ENCODE measurements around the gene ZP3. TPM values are rescaled to one million over a fixed set of nuclear protein-coding genes. Genes with fewer than 3 reads are reported as not detected.

The ZP3 gene
- polyA plus RNA-seq, 1 donor (not counting 4 experiments of a cell fraction or from before 2014, with no cell fraction given), result 6.9 TPM

- H2AFZ ChIP-seq (ENCODE audit: control insufficient read depth, low read length), result no peak overlapping the region
- H3K36me3 ChIP-seq (ENCODE audit: control insufficient read depth in 2 of 2, extremely low read depth in 1 of 2, insufficient read depth in 2 of 2, low read length in 2 of 2), result no peaks in the 10 kb centered on the region
- no peaks in the 10 kb centered on the region for H3K79me2 ChIP-seq (ENCODE audit: control insufficient read depth, insufficient read depth, low read length)
- FAIRE-seq (no peak), DNase-seq (ENCODE audit: low read depth, low spot score) (no peak)
- H3K27ac ChIP-seq (ENCODE audit: control insufficient read depth, insufficient read depth, low read length), result no peak overlapping the region
- peaks cover 9% of the 10 kb centered on the region for H3K4me1 ChIP-seq (ENCODE audit: control insufficient read depth, extremely low read depth, insufficient read depth, low read length)
- no peaks in the 10 kb centered on the region for H3K9me3 ChIP-seq (ENCODE audit: control insufficient read depth, low read depth, low read length)
- H3K27me3 ChIP-seq (ENCODE audit: control insufficient read depth, extremely low read depth, insufficient read depth, low read length), result no peaks in the 10 kb centered on the region
- no peaks in the 10 kb centered on the region for H3K9me1 ChIP-seq (ENCODE audit: control insufficient read depth, extremely low read depth, insufficient read depth, low read length)
- dilution Hi-C loops (cut with MboI; ENCODE audit: extremely low pct_ligation_motif_present, low sequenced_read_pairs), result no loop called here
- H4K20me1 ChIP-seq (ENCODE audit: control insufficient read depth, extremely low read depth, insufficient read depth, low read length), result no peaks in the 10 kb centered on the region
- H3K4me2 ChIP-seq (ENCODE audit: control insufficient read depth, extremely low read depth, insufficient read depth, low read depth, low read length), result no peak overlapping the region
- no peak for TF ChIP-seq CTCF (optimal IDR thresholded peaks at IDR 0.05 in 1 of 3, IDR thresholded peaks at IDR 0.05 in 1 of 3, conservative IDR thresholded peaks at IDR 0.05 in 1 of 3; ENCODE audit: extremely low read depth in 1 of 3, insufficient read depth in 2 of 3, low read length in 3 of 3)
- TF ChIP-seq EZH2 (IDR thresholded peaks at IDR 0.05; ENCODE audit: low read length), result no peak
- no peak overlapping the region for H3K4me3 ChIP-seq (ENCODE audit: control insufficient read depth in 2 of 3, extremely low read depth in 1 of 3, insufficient read depth in 2 of 3, low read depth in 1 of 3, low read length in 3 of 3)
- H3K9ac ChIP-seq (ENCODE audit: control insufficient read depth, extremely low read depth, insufficient read depth, low read length), result no peak overlapping the region
These were observed 42.9 kb upstream of the ZP3 start for GRCh38 chr7:76381814-76382213.

GRCh38 chr7:76383089-76383944 lies 41.4 kb upstream of the ZP3 start:
- Histone ChIP-seq H3K27me3 (ENCODE audit: control insufficient read depth, extremely low read depth, insufficient read depth, low read length) (no peaks in the 10 kb centered on the region), H3K79me2 (ENCODE audit: control insufficient read depth, insufficient read depth, low read length) (no peaks in the 10 kb centered on the region), H3K4me1 (ENCODE audit: control insufficient read depth, extremely low read depth, insufficient read depth, low read length) (peaks cover 9% of the 10 kb centered on the region), H3K4me2 (ENCODE audit: control insufficient read depth, extremely low read depth, insufficient read depth, low read depth, low read length) (no peak overlapping the region), H4K20me1 (ENCODE audit: control insufficient read depth, extremely low read depth, insufficient read depth, low read length) (no peaks in the 10 kb centered on the region), H2AFZ (ENCODE audit: control insufficient read depth, low read length) (no peak overlapping the region), H3K9me1 (ENCODE audit: control insufficient read depth, extremely low read depth, insufficient read depth, low read length) (no peaks in the 10 kb centered on the region), H3K27ac (ENCODE audit: control insufficient read depth, insufficient read depth, low read length) (no peak overlapping the region), H3K4me3 (ENCODE audit: control insufficient read depth in 2 of 3, extremely low read depth in 1 of 3, insufficient read depth in 2 of 3, low read depth in 1 of 3, low read length in 3 of 3) (no peak overlapping the region), H3K9ac (ENCODE audit: control insufficient read depth, extremely low read depth, insufficient read depth, low read length) (no peak overlapping the region), H3K36me3 (ENCODE audit: control insufficient read depth in 2 of 2, extremely low read depth in 1 of 2, insufficient read depth in 2 of 2, low read length in 2 of 2) (no peaks in the 10 kb centered on the region), H3K9me3 (ENCODE audit: control insufficient read depth, low read depth, low read length) (no peaks in the 10 kb centered on the region)
- TF ChIP-seq EZH2 (IDR thresholded peaks at IDR 0.05; ENCODE audit: low read length) (no peak), CTCF (optimal IDR thresholded peaks at IDR 0.05 in 1 of 3, IDR thresholded peaks at IDR 0.05 in 1 of 3, conservative IDR thresholded peaks at IDR 0.05 in 1 of 3; ENCODE audit: extremely low read depth in 1 of 3, insufficient read depth in 2 of 3, low read length in 3 of 3) (no peak)
- dilution Hi-C loops (cut with MboI; ENCODE audit: extremely low pct_ligation_motif_present, low sequenced_read_pairs), result no loop called here
- DNase-seq (ENCODE audit: low read depth, low spot score) (no peak), FAIRE-seq (no peak)
